ENCODE data around the gene SPTB.
A peak's percentile ranks its signal among the peaks of the same experiment; 100 is the strongest.

The SPTB gene

DNA sequence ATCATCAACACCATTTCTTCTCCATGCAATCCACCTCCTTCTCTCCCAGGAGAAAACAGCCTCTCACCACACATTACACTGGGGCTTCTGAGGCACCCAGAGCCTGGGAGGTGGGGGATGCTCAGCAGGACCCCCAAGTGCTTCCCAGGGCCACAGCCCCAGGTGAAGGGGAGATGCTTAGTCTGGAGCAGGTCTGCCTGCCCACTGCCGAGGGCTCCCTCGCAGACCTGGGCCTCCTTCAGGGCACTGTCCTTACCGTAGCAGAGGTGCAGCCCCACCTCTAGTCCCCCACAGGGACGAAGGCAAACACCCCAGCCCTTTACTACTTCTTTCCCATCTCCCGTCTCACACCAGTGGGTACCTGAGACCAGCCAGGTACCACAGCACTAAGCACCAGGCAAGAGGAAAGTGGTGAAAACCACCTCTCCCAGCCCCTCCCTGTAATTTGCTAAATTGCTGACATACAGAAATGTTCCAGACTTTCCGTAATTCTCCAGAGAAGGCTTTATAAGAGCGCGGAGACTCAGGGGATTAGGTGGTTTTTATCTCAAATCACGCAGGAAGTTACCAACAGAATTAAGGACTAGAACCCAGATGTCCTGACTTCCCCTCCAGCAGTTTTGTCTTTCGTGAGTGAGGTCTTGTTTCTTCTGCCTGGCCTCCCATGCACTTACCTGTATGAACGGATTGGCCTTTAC, 116.5 kb downstream of the SPTB start:
- in situ Hi-C loops (cut with HindIII; ENCODE audit: low sequenced_read_pairs), result no loop called here
- TF ChIP-seq, protein P1, sequence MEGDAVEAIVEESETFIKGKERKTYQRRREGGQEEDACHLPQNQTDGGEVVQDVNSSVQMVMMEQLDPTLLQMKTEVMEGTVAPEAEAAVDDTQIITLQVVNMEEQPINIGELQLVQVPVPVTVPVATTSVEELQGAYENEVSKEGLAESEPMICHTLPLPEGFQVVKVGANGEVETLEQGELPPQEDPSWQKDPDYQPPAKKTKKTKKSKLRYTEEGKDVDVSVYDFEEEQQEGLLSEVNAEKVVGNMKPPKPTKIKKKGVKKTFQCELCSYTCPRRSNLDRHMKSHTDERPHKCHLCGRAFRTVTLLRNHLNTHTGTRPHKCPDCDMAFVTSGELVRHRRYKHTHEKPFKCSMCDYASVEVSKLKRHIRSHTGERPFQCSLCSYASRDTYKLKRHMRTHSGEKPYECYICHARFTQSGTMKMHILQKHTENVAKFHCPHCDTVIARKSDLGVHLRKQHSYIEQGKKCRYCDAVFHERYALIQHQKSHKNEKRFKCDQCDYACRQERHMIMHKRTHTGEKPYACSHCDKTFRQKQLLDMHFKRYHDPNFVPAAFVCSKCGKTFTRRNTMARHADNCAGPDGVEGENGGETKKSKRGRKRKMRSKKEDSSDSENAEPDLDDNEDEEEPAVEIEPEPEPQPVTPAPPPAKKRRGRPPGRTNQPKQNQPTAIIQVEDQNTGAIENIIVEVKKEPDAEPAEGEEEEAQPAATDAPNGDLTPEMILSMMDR (IDR thresholded peaks at IDR 0.05; ENCODE audit: low read depth, low read length, missing control alignments), result no peak
- no peak overlapping the region for H3K4me3 ChIP-seq (ENCODE audit: low read depth, low read length)
- DNase-seq (ENCODE audit: low read depth), result no peak

DNA sequence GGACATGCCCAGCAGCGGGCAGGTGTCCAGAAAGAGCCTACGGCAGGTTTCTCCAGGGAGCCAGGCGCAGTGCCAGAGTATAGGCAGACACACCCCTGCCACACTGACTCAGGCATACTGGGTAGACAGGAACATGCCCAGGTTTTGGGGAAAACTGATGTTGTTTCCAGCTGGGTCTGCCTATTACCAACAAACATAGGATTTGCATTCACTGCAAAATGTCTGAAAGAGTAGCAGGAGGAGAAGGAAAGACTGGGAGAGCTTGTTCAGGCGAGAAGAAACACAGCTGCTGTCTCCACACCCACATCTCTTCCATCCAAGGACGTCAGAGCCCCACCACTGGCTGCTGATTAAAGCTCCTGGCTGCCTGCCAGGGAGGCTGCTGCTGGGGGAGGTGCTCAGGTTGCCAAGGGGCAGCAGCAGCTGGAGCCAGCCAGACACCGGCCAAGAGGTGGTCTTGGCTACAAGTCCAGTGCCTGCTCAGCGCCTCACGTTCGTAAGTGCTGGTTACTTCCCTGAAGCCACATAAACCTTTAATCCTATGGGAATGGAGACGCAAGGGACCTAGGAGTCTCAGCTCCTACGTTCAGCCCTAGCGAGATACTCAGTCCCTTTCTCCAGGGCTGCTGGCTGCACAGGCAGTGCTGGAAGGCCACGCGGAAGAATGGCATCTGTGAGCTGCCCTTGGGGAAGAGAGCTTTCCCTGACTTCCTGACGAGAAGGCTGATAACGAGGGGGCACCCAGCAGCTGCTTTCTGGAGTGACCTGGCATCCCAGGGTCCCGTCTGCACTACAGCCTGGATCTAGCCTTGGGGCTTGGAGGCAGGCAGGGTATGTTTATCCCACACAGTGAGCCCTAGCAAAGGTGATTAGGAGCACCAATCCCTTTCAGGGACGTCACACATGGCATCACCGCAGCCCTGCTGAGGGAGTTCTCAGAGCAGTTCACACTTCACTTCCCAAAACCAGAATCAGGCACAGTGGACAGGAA, 117.4 kb downstream of the SPTB start:
- peak; percentile 75 for DNase-seq (ENCODE audit: low read depth)

DNA sequence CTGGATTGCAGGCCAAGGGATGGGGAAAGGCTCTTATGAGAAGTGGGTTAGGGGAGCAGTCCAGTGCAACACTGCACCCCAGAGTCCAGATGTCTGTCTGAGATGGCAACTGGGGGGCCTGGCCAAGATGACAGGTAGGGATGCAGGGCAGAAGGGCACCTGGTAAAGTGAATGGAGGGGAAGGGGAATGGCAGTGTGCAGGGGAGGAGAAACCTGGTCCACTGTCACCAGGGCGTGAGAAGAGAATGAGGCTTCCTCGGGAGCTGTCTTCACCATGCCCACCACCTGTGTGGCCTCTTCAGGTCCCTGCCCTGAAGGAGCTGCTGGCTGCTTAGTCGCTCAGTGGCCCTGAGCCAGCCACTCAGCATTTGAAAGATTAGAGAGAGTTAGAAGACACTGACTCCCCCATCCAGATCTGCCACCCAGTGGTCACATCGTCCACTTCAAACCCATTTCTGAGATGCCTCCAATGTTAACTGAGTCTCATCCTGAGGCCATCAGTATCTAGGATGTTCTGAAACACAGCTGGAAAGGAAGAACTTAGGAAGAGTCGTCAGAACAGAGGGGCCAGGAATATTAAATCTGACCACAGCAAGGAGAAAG, 118.2 kb downstream of the SPTB start:
- TF ChIP-seq, protein P1 (IDR thresholded peaks at IDR 0.05; ENCODE audit: low read depth, low read length, missing control alignments), result peak; percentile 6
- no peak overlapping the region for H3K4me3 ChIP-seq (ENCODE audit: low read depth, low read length)

More for the DNA sequence above, 117.4 kb downstream of the SPTB start:
- TF ChIP-seq, protein P1 (IDR thresholded peaks at IDR 0.05; ENCODE audit: low read depth, low read length, missing control alignments), result no peak
- in situ Hi-C loops (cut with HindIII; ENCODE audit: low sequenced_read_pairs), result no loop called here
- no peak overlapping the region for H3K4me3 ChIP-seq (ENCODE audit: low read depth, low read length)

DNA sequence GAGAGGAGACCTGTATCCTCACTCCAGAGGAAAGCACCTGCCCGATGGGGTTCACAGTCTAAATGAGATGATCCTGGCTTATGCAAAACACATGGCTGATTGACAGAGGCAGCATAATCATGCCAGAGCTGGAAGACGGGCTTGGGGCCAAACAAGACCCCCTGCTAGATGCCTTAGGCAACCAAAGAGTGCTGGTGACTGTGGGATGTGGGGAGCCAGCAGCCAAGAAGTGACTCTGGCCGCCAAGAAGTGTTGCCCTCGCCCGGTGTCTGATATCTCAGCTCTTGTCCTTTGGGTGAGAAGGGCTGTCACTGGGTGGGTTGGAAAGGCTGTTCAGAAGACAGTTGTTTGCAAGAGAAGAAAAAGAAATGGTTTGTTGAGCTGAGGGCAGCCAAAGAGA, 118.8 kb downstream of the SPTB start:
- TF ChIP-seq, protein P1 (IDR thresholded peaks at IDR 0.05; ENCODE audit: low read depth, low read length, missing control alignments), result no peak
- no peak overlapping the region for H3K4me3 ChIP-seq (ENCODE audit: low read depth, low read length)
- in situ Hi-C loops (cut with HindIII; ENCODE audit: low sequenced_read_pairs), result no loop called here
- no peak for DNase-seq (ENCODE audit: low read depth)

More for the DNA sequence above, 118.2 kb downstream of the SPTB start:
- no peak for DNase-seq (ENCODE audit: low read depth)
- in situ Hi-C loops (cut with HindIII; ENCODE audit: low sequenced_read_pairs), result no loop called here

DNA sequence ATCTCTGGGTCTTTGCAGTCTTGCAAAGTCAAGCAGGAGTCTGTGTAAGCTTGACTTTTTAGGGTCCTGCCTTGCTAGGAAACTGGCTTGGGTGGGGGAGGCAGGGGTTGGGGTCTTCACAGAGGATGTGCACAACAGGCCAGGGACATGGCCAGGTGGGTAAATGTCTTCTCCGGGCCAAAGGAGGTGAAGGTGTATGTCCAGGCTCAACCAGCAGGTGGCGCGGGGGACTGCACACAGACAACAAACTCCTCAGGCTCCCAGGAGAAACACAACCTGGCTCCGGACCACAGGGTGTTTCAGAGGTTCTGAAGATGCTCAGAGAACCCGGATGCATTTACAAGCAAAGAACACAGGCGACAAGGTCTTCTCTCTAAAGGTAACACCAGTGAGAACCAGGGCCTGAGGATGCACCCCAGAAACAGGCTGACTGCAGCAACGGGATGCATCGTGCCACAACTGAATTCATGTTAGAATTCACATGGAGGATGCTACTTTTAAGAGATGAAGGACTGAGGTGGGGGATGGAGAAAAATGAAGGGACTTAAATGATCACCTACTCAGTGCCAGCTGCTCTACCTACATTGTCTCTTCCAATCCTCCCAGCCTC, 119.5 kb downstream of the SPTB start:
- H3K4me3 ChIP-seq (ENCODE audit: low read depth, low read length), result no peak overlapping the region
- in situ Hi-C loops (cut with HindIII; ENCODE audit: low sequenced_read_pairs), result no loop called here
- no peak for DNase-seq (ENCODE audit: low read depth)
- TF ChIP-seq, protein P1 (IDR thresholded peaks at IDR 0.05; ENCODE audit: low read depth, low read length, missing control alignments), result peak; percentile 75

DNA sequence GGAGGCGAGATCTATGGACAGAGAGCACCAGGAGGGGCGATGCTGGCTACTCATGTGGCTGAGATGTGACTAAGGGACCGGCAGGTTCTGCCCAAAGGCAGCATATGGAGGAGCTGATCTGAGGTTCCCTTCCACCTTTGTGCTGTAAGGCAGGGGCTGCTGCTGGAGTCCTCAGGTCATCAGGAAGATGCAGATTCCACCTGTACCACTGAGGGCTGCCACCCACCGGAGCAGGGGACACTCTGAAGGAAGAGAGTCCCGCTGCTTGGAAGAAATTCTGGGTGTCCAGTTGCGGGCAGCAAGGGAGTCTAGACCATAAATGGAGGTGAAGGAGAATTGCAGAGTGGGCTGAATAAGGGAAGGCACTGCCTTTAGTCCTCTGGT, 120.2 kb downstream of the SPTB start:
- in situ Hi-C loops (cut with HindIII; ENCODE audit: low sequenced_read_pairs), result loop anchor here (5.0 to 10.0 kb wide), 2 partner anchors 65 to 107 kb away; no protein-coding TSS in a partner anchor
- no peak for DNase-seq (ENCODE audit: low read depth)
- TF ChIP-seq, protein P1 (IDR thresholded peaks at IDR 0.05; ENCODE audit: low read depth, low read length, missing control alignments), result no peak

More for the DNA sequence above, 120.2 kb downstream of the SPTB start:
- no peak overlapping the region for H3K4me3 ChIP-seq (ENCODE audit: low read depth, low read length)
